NCI-H748 (cell line): ENCODE measurements around the gene MFRP.

Experiments
- DNase-seq: peaks from one replicate; lab custom pipeline; 2025; ENCODE audit not compliant: unreplicated experiment; lab: John Stamatoyannopoulos, UW

Gene MFRP

DNA sequence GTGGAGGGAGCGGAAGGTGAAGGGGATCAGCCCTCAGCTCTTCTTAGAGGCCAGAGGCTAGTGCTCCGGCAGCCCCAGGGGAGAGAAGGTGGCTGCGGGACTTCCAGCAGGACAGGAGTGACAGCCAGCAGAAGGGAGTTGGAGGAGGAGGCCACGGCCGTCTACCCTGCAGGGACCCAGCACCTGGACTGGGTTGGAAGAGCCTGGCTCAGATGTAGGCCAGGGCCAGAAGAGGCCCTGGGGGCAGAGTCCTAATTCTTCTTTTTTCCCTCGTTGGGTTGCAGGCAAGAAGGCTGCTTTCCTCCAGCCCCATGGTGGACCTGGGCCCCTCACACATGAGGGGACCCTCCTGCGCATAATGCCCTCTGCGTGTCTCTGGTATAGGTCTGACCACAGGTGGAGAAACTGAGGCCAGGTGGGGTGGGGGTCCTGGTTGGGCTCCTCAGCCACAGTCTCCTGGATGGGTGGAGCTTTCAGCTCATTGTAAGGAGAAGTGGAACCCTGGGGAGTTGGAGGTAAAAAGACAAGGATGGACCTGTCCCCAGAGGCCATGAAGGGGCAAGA, 27.3 kb downstream of the MFRP start:
- DNase-seq: no peak

DNA sequence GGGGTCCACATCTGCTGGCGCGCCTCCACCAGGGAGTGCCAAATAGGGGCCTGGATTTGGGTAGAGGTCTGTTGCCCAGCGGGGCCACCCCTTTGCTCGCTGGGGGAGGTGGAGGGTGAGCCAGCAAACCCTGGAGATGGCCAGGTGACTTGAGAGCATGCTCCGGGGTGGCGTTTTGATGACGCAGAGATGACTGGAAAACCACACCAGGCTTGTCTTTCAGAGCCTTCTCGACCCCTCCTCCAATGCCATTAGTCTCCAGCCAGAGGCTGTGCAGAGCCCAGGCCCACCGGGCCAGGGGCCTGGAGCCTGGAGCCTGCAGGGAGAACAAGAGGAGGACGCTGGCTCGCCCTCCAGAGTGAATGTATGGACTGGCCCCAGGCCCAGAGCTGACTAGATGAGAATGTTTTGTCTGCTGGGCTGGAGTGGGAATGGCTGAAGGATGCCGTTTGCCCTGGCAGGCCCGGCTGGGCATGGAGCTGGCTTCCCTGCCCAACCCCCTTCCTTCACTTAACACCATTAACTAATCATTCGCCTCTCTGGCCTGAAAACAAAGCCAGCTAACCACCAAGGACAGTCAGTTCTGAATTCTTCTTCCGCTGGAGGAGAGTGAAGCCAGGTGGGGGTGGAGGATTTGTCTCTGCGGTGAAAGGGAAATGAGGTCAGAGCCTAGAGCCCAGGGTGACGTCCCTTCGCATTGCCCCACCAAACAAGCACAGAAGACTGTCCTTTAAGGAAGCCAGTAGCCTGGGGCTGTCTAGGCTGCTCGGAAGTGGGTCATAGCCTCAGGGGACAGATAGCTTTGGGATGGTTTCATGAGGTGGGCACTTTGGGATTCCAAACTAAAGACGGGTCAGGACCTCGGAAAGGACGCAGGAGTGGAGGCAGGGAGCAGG, 28.0 kb downstream of the MFRP start:
- DNase-seq: no peak

DNA sequence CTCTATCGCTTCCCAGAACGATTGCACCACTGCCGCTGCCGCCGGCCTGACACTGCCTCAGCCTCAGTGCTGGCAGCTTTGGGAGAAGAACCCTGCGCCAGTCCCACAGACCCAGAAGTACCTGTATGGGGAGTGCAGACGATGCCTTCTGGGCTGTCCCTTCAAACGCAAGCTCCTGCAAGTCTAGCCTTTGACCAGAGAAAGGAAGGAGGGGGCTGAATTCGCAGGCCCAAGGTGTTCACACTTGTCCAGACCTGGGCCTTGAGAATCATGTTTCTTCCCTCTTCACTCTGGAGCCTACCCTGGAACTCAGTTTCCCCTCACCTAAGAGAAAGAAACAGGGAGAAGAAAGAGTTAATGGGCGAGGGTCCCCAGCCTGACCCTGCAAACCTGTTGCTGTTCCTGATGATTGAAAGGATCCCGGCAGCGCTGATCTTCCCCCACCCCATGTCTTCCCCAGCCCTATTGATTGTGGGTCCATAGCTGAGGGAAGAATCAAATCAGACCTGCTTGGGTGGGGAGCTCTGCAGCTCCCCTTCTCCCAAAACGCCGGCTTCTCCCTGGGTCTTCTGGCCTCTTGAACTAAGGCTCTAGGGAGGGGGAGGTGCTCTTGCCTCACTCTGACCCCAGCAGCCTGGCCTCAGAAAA, 28.8 kb downstream of the MFRP start:
- DNase-seq: no peak

DNA sequence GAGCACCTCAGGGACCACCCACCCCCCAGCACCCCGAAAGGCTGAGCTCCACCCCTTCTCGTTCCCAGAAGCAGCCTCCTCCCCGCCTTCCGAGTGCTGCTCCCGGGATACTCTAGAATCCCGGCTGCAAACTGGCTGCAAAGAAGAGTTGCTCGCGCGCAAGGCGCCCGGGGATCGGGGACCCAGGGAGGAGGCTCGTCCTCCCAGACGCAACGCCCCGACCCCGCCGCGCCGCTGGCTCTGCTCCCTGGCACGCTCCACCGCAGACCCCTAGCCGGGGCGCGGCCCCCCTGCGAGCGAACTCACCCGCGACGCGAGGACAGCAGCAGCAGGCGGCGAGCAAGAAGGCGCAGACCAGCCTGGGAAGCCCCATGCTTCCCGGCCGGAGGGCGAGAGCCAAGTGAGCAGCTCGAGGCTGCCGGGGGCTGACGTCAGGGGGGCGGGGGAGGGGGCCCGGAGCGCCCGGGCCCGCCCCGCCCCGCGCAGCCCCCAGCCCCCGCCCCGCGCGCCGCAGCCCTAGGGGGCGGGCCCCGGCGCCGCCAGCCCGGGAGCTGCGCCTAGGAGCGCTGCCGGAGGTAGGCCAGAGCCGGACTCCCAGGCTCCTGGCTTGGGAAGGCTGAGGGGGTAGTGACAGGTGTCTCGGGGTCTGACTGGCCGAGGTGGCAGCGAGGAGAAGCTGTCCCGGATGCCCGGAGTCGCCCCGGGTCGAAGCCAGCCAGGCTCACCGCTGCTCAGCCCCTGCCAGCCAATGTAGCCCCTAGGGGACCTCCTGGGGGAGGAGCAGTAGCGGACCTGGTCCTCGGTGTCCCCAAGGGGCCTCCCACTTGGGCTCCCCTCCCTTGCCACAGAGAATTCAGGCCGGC, 29.5 kb downstream of the MFRP start, which contains the start of gene MCAM:
Gene MCAM (minus strand): TSS at position 402 of the 863 bp plus-strand sequence. CDS start 29 bp downstream, at position 373.
- peak; percentile 49 for DNase-seq

DNA sequence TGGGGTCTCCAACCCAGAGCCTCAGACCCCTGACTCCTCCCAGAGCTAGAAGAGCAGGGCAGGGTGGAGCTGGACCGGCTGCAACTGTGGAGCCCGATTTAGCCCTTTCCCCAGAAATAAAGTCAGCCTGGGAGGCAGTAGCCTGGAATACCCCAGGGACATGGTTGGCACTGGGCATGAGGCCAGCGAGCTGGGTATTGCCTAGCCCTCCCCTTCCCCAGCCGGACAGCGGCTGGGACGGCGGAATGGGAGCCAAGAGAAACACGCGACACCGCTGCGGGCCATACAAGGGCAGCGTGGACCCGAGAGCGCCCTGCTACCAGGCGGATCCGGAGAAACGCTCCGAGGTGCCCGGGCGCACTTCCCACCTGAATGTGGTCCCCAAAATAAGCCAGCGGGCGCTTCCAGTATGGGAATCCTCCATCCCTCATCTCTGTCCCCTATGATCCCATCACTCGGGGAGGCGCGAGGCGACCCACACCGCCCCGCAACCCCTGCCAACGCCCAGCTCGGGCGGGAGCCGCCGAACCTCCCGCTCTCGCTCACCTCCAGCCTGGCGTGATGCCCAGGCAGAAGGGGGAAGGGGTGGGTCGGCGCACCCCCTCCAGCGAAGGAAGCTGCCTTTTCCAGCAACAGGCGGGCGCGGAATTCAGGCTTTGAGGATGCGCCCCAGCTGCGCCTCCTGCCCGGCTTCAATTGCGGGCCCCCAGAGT, 30.3 kb downstream of the MFRP start:
- peak; percentile 61 for DNase-seq

DNA sequence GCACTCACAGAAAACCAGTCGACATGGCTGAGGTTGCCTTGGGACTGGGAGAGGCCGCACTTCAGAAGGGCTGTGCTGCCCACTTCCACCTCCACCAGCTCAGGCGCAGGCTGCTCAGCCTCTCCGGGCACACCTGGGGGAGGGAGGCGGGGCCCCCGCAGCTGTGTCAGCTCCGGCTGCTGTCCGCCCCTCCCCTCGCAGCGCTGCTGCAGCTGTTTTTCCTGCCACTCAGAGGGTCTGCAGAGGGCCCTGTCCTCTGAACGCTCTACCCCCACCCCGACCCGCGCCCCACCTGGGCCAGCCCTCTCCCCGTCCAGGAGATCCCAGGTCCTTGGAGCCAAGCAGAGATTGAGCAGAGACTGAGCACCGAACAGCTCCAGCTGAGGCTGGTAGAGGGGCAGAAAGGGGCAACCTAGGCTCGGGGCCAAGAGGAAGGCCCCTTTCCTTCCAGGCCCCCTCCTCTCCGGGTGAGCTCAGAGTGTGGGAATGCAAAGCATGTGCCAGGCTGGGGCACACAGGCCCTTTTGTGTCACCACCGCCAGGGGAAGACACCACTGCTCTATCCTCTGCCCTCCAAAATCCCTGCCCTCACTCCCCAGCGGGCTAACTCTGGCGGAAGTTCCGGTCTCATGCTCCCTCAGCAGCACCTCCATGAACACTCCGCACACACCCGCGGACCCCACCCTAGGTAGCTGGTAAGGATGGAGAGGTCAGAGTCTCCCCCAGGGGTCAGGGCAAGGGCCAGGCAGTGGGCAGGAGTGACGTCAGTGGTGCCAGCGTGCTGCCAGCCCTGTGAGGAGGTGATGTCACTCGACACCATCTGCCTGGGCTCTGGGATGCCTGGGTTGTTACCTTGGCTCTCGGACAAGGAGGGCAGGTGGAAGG, 31.1 kb downstream of the MFRP start:
- peak; percentile 68 for DNase-seq

DNA sequence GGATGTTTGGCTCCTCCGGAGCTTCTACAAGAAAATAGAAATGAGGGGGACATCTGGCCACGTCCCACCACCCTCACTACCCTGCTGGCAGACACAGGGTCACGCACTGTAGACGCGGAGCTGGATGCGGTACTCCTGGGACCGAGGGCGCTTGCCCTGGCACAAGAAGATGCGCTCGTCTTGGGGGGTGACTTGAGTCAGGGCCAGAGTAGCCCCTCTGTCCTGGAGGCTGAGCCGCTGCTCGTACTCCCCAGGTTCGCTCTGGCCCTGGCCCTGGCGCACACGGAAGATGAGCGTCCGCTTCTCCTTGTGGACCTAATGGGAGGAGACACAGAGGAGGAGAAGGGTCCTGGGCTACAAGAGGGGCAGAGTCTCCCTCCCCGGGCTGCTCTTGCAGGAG, 31.8 kb downstream of the MFRP start:
- no peak for DNase-seq

DNA sequence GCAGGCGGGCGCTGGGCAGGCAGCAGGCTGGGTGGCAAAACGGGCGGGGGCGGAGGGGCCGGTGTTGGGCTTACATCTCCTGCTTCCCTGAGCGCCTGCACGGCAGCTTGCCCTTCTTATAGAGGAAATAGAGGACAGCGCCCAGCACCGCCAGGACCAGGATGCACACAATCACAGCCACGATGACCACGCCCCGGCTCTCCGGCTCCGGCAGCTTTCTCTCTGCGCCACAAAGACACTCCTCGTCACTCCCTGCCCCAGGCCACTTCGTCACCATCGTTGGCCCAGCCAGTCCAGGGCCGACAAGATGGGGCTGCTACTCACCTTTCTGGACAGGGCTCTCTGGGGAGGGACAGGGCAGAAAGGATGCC, 35.8 kb downstream of the MFRP start:
- no peak for DNase-seq

DNA sequence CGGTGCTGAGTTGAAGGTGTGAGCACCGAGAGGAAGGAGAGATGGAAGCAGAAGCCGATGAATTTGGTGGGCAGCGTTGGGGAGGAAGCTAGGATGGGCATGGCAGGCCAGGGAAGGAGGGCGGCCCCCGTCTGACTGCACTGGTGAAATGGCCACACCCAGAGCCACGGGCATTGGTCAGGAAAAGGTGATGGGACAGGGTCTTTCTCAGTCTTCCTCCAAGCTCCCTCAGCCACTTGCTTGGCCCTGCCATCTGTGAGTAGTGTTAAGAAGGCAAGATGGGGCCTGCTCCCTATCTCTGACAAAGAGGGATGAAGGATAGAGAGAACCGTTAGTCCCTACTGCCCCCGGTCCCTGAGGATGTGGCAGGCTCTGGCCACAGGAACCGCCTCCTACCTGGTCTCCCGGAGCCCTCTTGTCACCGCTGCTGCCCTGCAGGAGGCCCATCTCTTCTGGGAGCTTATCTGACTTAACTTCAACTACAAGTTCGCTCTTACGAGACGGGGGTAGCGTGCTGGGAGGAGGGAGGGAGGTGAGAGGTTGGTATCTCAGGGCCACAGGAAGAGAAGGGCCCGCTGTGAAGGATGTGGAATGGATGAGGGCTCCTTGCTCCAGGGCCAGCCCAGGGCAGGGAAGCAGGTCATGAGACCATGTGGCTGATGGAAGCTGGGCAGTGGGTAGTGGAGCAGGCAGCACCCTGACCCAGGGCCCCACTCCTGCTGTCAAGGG, 36.4 kb downstream of the MFRP start:
- DNase-seq: no peak

DNA sequence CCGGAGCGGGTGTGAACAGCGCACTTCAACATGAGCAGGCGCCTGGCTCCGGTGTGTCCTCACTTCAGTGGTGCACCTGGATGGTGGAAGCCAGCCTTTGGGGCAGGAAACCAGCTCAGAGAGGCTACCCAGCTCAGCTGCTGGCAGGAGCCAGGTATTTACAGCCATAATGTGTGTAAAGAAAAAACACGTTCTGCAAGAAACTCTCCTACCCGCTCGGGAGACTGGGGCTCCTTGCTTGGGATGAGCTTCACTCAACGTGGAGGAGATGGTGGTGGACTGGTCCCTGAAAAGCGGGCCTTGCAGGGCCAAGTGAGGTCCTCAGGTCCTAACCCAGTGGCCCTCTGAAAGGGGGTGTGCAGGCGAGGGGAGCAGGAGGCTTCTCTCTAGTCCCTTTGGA, 37.1 kb downstream of the MFRP start:
- no peak for DNase-seq

DNA sequence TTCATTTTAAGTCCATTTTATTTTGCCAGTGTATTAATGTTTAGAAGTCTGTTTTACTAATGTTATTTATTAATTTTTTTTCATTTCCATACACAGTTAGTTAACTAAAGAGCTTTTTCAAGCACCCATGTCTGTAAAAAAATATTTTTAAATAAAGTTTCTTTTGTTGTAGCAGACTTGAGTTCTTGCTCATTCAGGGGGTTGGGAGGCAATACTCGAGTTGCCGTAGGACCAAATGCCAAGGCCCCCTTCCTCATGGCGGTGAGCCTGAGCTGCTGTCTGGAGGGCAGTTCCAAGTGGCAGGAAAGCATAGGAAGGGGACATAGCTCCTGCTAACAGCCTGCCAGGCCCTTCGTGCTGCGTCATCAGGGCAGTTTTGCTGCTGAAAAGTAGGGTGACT, 38.5 kb downstream of the MFRP start:
- no peak for DNase-seq

DNA sequence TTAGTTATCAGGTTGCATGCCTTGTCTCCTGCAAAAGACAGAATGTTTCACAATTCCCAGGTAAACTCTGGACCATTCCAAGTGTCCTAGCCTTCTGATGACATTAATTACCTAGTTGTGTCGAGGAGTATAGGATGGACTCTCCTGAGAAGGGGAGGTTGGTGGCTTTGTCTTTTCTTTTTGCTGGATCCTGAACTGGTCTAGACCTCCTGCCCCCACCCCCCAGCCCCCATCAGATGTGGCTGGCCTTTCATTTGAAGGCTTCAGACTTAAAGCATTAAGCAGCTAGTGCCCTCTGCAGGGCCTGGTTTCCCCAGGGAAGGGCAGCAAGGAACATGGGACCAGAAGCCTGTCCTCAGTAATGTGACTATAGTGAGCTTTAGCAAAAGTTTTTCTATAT, 39.3 kb downstream of the MFRP start:
- no peak for DNase-seq

DNA sequence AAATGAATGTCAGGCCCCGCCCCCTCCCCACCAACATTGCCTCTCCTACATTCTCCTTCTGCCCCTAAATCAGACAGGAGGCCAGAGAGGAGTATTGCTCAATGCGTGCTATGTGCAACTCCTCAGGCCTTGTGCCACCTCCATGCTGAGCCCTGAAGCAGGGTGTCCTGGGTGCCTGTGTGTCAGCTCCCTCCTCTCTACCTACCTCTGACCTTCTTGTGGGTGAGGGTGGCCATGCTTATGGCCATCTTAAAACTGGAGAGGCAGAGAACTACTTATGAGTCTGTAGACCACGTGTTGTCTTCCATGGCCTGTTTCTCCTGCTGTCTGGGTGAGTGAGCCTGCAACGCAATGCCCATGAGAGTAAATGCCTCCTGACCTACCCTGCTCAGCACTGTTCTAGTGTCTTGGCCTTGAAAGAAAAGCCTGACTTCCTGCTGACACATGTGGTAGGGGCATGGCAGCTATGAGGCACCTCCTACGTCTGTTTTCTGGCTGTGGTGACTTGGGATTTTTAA, 40.1 kb downstream of the MFRP start:
- no peak for DNase-seq

DNA sequence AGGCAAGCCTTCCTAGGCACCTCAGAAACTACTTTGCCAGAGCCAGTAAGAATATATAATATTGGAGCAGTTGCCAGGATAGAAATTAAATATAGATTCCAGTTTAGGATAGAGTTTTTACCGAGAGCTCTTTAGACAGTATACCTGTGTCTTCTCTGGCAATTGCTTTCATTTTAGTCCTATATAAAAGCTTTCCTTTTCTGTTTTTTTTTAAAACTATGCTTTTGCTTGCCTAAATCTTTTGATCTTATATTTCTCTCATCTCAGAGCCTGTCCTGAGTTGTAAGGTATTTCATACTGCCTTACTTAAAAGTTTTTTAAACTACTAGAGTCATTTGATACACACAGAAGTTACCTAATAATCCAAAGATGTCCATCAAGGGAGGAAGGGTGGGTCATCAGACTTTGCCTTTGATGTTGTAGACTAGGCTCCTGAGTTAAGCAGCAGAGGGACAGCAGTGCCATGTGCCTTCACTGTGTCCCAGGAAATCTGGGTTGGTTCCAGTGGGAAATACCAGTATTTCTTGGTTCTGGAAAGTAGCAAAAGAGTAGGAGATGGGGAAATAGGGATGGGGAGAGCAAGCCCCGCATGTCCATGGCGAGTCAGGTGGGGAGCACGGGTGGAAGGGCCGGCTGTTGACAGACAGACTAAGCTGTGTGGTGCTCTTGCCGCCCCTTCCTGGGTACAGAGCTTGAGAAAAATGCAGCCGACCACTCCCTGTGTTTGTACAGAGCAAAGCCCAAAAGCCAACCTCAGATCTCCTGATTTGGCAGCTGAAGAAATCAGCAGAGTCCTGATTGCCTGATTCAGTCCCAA, 40.7 kb downstream of the MFRP start:
- DNase-seq: no peak

DNA sequence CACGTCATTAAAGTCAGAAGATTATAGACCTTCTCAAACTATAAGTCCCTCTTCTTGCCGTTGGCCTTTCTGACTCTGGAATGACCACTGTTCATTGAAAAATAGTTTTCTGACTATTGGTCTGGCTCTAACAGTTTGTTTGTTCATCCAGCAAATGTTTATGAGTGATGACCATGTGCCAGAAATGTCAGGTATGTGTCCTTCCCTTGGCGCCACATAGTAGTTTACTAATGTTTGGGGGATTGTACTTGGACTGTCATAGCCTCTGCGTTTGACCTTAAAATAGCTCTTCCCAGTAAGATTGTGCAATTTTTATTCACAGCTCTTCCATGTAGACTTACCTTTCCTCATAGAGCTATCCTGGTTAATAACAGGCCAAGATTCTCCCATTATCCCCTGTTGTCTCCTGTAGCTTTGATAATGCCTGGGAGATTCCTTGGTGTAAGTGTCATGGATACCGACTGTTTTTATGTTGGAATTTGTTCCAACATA, 43.2 kb downstream of the MFRP start:
- no peak for DNase-seq

DNA sequence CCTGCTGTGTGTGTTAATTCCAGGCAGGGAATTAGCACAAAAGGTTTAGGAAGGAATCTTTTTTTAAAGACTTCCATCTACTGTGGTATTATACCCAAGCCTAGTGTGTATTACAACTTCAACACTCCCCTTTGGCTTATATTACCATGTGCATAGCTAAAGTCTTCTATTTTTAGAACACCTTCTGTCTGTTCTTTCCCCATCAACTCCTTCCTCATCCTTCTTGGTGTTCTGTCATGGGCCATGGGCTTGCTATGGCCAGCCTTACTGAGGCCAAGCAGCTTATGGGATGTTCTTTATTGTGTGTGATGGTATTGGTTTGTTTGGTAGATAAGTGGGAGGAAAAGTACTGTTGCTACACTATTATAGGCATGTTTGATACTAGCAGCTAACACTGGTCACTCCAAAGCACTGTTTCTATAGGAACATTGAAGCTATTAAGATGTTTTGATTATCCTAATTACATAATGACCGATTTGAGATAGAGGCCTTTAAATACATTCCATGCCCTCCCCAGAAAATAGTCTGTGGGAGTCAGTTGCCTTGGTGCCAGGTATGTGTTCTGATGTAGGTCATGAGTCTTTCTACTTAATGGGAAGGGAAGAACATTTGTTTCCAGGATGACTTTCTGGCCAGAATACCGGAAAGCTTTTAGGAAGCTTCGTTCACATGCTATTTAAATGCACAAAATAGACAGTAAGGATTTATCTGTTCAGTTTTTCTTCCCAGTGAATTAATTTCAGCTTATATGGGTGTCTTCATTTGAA, 46.1 kb downstream of the MFRP start:
- no peak for DNase-seq

DNA sequence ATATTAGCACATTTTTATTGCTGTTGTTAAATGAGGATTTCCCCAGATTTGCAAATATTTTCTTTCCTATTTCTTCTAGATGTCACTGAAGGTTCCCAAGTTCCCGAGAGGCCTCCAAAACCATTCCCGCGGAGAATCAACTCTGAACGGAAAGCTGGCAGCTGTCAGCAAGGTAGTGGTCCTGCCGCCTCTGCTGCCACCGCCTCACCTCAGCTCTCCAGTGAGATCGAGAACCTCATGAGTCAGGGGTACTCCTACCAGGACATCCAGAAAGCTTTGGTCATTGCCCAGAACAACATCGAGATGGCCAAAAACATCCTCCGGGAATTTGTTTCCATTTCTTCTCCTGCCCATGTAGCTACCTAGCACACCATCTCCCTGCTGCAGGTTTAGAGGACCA, 47.1 kb downstream of the MFRP start:
- no peak for DNase-seq
